Measurements from ENCODE around the gene RABGAP1L. TPM values are rescaled to one million over a fixed set of nuclear protein-coding genes. Genes with fewer than 3 reads are reported as not detected.

Gene RABGAP1L
- total and polyA plus RNA-seq, 4 donors: 4.8 to 53.5 (median 18.8) TPM

DNA sequence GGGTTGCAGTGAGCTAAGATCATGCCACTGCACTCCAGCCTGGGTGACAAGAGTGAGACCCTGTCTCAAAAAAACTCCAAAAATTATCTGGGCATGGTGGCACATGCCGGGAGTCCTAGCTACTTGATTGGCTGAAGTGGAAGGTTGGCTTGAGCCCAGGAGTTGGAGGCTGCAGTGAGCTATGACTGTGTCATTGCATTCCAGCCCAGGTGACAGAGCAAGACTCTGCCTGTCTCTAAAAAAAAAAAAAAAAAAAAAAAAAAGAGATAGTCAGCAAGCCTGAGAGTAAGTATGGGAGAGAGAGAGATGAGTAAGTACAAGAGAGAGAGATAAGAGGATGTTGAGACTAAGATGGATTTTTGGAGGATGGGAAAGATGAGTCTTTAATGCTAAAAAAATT is 659.6 kb downstream of the RABGAP1L start:
- Histone ChIP-seq H3K36me3 (ENCODE audit: control insufficient read depth in 4 of 4, insufficient read depth in 3 of 4, low read depth in 1 of 4, low read length in 3 of 4) (peaks cover 0 to 2% (median 0%) of the 10 kb centered on the region in 4 donors), H3K9me3 (ENCODE audit: control insufficient read depth in 4 of 4, low read length in 3 of 4) (no peaks in the 10 kb centered on the region), H3K27me3 (ENCODE audit: control insufficient read depth in 4 of 4, insufficient read depth in 4 of 4, low read length in 3 of 4) (no peaks in the 10 kb centered on the region), H3K4me3 (ENCODE audit: low read depth in 1 of 3, low read length in 3 of 3) (no peak overlapping the region), H3K4me1 (ENCODE audit: control insufficient read depth in 4 of 4, insufficient read depth in 4 of 4, low read length in 3 of 4) (no peaks in the 10 kb centered on the region), H3K9ac (ENCODE audit: low read depth in 1 of 2, low read length in 2 of 2) (no peak overlapping the region), H3K27ac (ENCODE audit: low read depth in 1 of 2, low read length in 2 of 2) (no peak overlapping the region)
- WGBS: 98% methylated on average over 1 of the region's 1 CpG
- no peak for TF ChIP-seq HNF4A (conservative IDR thresholded peaks at IDR 0.05)
- TF ChIP-seq, protein P1, sequence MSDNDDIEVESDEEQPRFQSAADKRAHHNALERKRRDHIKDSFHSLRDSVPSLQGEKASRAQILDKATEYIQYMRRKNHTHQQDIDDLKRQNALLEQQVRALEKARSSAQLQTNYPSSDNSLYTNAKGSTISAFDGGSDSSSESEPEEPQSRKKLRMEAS (IDR thresholded peaks at IDR 0.05): no peak
- no peak for DNase-seq (ENCODE audit: low spot score)

DNA sequence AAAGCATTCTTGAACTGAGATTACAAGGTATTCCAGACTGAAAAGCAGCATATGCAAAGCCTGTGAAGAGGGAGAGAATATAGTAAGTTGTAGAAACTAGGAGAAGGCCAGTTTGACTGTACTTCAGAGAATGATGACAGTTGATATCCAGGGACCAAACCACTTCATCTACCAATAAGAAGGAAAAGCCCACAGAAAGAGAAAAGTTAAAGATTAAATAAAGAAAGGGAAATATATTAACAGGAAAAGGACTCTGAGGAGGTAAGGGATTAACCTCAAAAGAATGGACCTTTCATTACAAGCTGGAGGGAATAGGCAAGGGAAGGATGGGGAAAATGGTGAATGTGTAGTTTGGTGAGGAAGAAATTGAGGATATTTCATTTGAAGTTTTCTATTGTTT is 660.3 kb downstream of the RABGAP1L start:
- Histone ChIP-seq H3K9ac (ENCODE audit: low read depth in 1 of 2, low read length in 2 of 2) (no peak overlapping the region), H3K9me3 (ENCODE audit: control insufficient read depth in 4 of 4, low read length in 3 of 4) (no peaks in the 10 kb centered on the region), H3K4me3 (ENCODE audit: low read depth in 1 of 3, low read length in 3 of 3) (no peak overlapping the region), H3K27ac (ENCODE audit: low read depth in 1 of 2, low read length in 2 of 2) (no peak overlapping the region), H3K4me1 (ENCODE audit: control insufficient read depth in 4 of 4, insufficient read depth in 4 of 4, low read length in 3 of 4) (no peaks in the 10 kb centered on the region), H3K36me3 (ENCODE audit: control insufficient read depth in 4 of 4, insufficient read depth in 3 of 4, low read depth in 1 of 4, low read length in 3 of 4) (peaks cover 0 to 2% (median 0%) of the 10 kb centered on the region in 4 donors), H3K27me3 (ENCODE audit: control insufficient read depth in 4 of 4, insufficient read depth in 4 of 4, low read length in 3 of 4) (no peaks in the 10 kb centered on the region)
- TF ChIP-seq, protein P2, sequence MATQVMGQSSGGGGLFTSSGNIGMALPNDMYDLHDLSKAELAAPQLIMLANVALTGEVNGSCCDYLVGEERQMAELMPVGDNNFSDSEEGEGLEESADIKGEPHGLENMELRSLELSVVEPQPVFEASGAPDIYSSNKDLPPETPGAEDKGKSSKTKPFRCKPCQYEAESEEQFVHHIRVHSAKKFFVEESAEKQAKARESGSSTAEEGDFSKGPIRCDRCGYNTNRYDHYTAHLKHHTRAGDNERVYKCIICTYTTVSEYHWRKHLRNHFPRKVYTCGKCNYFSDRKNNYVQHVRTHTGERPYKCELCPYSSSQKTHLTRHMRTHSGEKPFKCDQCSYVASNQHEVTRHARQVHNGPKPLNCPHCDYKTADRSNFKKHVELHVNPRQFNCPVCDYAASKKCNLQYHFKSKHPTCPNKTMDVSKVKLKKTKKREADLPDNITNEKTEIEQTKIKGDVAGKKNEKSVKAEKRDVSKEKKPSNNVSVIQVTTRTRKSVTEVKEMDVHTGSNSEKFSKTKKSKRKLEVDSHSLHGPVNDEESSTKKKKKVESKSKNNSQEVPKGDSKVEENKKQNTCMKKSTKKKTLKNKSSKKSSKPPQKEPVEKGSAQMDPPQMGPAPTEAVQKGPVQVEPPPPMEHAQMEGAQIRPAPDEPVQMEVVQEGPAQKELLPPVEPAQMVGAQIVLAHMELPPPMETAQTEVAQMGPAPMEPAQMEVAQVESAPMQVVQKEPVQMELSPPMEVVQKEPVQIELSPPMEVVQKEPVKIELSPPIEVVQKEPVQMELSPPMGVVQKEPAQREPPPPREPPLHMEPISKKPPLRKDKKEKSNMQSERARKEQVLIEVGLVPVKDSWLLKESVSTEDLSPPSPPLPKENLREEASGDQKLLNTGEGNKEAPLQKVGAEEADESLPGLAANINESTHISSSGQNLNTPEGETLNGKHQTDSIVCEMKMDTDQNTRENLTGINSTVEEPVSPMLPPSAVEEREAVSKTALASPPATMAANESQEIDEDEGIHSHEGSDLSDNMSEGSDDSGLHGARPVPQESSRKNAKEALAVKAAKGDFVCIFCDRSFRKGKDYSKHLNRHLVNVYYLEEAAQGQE (IDR thresholded peaks at IDR 0.05): no peak
- TF ChIP-seq, protein P1 (IDR thresholded peaks at IDR 0.05): no peak
- TF ChIP-seq, protein P3, sequence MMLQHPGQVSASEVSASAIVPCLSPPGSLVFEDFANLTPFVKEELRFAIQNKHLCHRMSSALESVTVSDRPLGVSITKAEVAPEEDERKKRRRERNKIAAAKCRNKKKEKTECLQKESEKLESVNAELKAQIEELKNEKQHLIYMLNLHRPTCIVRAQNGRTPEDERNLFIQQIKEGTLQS (IDR thresholded peaks at IDR 0.05): no peak
- no peak for TF ChIP-seq HNF4A (conservative IDR thresholded peaks at IDR 0.05)
- no peak for TF ChIP-seq NR2F2 (IDR thresholded peaks at IDR 0.05)
- no peak for TF ChIP-seq FOXA2 (IDR thresholded peaks at IDR 0.05)
- no peak for TF ChIP-seq EGR1 (IDR thresholded peaks at IDR 0.05; ENCODE audit: low read depth in 2 of 2)
- TF ChIP-seq, protein P4, sequence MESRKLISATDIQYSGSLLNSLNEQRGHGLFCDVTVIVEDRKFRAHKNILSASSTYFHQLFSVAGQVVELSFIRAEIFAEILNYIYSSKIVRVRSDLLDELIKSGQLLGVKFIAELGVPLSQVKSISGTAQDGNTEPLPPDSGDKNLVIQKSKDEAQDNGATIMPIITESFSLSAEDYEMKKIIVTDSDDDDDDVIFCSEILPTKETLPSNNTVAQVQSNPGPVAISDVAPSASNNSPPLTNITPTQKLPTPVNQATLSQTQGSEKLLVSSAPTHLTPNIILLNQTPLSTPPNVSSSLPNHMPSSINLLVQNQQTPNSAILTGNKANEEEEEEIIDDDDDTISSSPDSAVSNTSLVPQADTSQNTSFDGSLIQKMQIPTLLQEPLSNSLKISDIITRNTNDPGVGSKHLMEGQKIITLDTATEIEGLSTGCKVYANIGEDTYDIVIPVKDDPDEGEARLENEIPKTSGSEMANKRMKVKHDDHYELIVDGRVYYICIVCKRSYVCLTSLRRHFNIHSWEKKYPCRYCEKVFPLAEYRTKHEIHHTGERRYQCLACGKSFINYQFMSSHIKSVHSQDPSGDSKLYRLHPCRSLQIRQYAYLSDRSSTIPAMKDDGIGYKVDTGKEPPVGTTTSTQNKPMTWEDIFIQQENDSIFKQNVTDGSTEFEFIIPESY (IDR thresholded peaks at IDR 0.05): no peak
- no peak for TF ChIP-seq HNF4G (IDR thresholded peaks at IDR 0.05)
- no peak for TF ChIP-seq RAD21 (IDR thresholded peaks at IDR 0.05)
- TF ChIP-seq TAF1 (conservative IDR thresholded peaks at IDR 0.05): no peak
- no peak for DNase-seq (ENCODE audit: low spot score)

DNA sequence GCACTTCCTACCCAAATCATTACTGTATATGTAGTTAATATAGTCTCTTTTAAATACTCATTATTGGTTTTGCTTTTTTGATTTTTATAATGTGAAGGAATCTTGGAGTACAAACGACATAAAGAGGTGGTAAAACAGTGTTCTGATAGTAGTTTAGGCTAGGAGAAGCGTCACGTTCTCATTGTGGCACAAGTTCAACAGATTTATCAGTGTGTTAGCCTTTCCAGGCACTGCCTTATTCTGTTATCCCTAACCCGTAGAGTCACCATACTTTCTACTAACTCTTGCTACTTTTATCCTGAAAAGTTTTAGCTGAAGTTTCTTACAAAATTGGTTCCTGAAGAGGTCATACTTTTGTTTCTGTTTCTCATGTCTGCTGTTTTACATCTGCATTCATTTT is 665.8 kb downstream of the RABGAP1L start:
- Histone ChIP-seq H3K27me3 (ENCODE audit: control insufficient read depth in 4 of 4, insufficient read depth in 4 of 4, low read length in 3 of 4) (no peaks in the 10 kb centered on the region), H3K9ac (ENCODE audit: low read depth in 1 of 2, low read length in 2 of 2) (no peak overlapping the region), H3K4me1 (ENCODE audit: control insufficient read depth in 4 of 4, insufficient read depth in 4 of 4, low read length in 3 of 4) (no peaks in the 10 kb centered on the region), H3K27ac (ENCODE audit: low read depth in 1 of 2, low read length in 2 of 2) (no peak overlapping the region), H3K9me3 (ENCODE audit: control insufficient read depth in 4 of 4, low read length in 3 of 4) (no peaks in the 10 kb centered on the region), H3K4me3 (ENCODE audit: low read depth in 1 of 3, low read length in 3 of 3) (no peak overlapping the region), H3K36me3 (ENCODE audit: control insufficient read depth in 4 of 4, insufficient read depth in 3 of 4, low read depth in 1 of 4, low read length in 3 of 4) (peaks cover 0 to 2% (median 0%) of the 10 kb centered on the region in 4 donors)
- no peak for DNase-seq (ENCODE audit: low spot score)
- 88% methylated on average over 4 of the region's 4 CpGs for WGBS
- no peak for TF ChIP-seq GABPA (IDR thresholded peaks at IDR 0.05 in 1 of 2, conservative IDR thresholded peaks at IDR 0.05 in 1 of 2)
- TF ChIP-seq, protein P2 (IDR thresholded peaks at IDR 0.05): no peak
- no peak for TF ChIP-seq NR2F2 (IDR thresholded peaks at IDR 0.05)
- TF ChIP-seq FOXA1 (IDR thresholded peaks at IDR 0.05): no peak
- TF ChIP-seq, protein P4 (IDR thresholded peaks at IDR 0.05): no peak
- no peak for TF ChIP-seq RAD21 (IDR thresholded peaks at IDR 0.05)
- no peak for TF ChIP-seq HNF4A (conservative IDR thresholded peaks at IDR 0.05)
- TF ChIP-seq SP1 (IDR thresholded peaks at IDR 0.05): no peak
- TF ChIP-seq, protein P1 (IDR thresholded peaks at IDR 0.05): no peak
- TF ChIP-seq HNF4G (IDR thresholded peaks at IDR 0.05): no peak

Measured in liver (tissue), 9 donors.